GM23248 (cell line): ENCODE results near the gene OR2AP1.

Experiments used
- EZH2 ChIP-seq: fragments of 200-600 bp; sonication (generic); IDR thresholded peaks from 2 replicates; pipeline ENCODE4 v1.6.1; 2018; ENCODE audit warnings: antibody characterized with exemption, mild to moderate bottlenecking; ENCODE audit not compliant: insufficient read depth, poor library complexity, severe bottlenecking
- EZH2phosphoT487 ChIP-seq: fragments of 200-600 bp; sonication (generic); IDR thresholded peaks from 2 replicates; pipeline ENCODE4 v1.6.1; 2018; ENCODE audit warnings: antibody characterized with exemption, moderate library complexity, mild to moderate bottlenecking, low read depth; ENCODE audit not compliant: insufficient read depth

GRCh38 chr12:55585817-55586216 is 13.5 kb downstream of the OR2AP1 start:
- TF ChIP-seq EZH2 (no peak), EZH2phosphoT487 (no peak)
